ENCODE results near the gene TOR2A. TPM values are rescaled to one million over a fixed set of nuclear protein-coding genes. Genes with fewer than 3 reads are reported as not detected.

TOR2A gene
- total and polyA plus RNA-seq, 4 donors, result 5.1 to 14.6 (median 11.8) TPM

DNA sequence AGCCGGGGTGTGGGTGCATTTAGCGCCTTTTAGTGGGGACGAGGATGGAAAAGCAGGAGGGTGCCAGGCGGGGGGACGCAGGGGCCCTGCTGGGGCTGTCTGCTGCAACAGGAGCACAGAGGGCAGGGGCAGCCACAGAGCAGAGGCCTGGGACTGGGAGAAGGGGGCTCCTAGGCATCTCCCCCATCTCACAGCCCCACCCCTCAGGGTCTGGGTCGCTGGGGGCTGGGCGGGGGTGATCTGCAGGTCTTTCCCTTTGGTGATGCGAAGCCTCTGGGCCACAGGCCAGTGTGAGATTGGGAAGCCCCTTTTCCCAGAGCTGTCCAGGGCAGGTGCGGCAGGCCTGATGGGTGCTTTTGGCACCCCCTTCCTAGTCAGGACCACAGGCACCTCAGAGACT, 4.8 kb downstream of the TOR2A start:
- Histone ChIP-seq H3K27me3 (ENCODE audit: control insufficient read depth in 4 of 4, insufficient read depth in 4 of 4, low read length in 3 of 4) (no peaks in the 10 kb centered on the region), H3K36me3 (ENCODE audit: control insufficient read depth in 4 of 4, insufficient read depth in 3 of 4, low read depth in 1 of 4, low read length in 3 of 4) (peaks cover 0 to 3% (median 1%) of the 10 kb centered on the region in 4 donors), H3K9ac (ENCODE audit: low read depth in 1 of 2, low read length in 2 of 2) (no peak overlapping the region), H3K4me1 (ENCODE audit: control insufficient read depth in 4 of 4, insufficient read depth in 4 of 4, low read length in 3 of 4) (peaks cover 0 to 9% (median 7%) of the 10 kb centered on the region in 4 donors), H3K27ac (ENCODE audit: low read depth in 1 of 2, low read length in 2 of 2) (no peak overlapping the region), H3K4me3 (ENCODE audit: low read depth in 1 of 3, low read length in 3 of 3) (no peak overlapping the region), H3K9me3 (ENCODE audit: control insufficient read depth in 4 of 4, low read length in 3 of 4) (no peaks in the 10 kb centered on the region)
- 93% methylated on average over 9 of the region's 9 CpGs for WGBS
- TF ChIP-seq JUND (IDR thresholded peaks at IDR 0.05) (no peak), GABPA (IDR thresholded peaks at IDR 0.05 in 1 of 2, conservative IDR thresholded peaks at IDR 0.05 in 1 of 2) (no peak)
- TF ChIP-seq, protein P1, sequence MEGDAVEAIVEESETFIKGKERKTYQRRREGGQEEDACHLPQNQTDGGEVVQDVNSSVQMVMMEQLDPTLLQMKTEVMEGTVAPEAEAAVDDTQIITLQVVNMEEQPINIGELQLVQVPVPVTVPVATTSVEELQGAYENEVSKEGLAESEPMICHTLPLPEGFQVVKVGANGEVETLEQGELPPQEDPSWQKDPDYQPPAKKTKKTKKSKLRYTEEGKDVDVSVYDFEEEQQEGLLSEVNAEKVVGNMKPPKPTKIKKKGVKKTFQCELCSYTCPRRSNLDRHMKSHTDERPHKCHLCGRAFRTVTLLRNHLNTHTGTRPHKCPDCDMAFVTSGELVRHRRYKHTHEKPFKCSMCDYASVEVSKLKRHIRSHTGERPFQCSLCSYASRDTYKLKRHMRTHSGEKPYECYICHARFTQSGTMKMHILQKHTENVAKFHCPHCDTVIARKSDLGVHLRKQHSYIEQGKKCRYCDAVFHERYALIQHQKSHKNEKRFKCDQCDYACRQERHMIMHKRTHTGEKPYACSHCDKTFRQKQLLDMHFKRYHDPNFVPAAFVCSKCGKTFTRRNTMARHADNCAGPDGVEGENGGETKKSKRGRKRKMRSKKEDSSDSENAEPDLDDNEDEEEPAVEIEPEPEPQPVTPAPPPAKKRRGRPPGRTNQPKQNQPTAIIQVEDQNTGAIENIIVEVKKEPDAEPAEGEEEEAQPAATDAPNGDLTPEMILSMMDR (IDR thresholded peaks at IDR 0.05; ENCODE audit: low read depth, low read length, missing input control), result no peak
- TF ChIP-seq, protein P2, sequence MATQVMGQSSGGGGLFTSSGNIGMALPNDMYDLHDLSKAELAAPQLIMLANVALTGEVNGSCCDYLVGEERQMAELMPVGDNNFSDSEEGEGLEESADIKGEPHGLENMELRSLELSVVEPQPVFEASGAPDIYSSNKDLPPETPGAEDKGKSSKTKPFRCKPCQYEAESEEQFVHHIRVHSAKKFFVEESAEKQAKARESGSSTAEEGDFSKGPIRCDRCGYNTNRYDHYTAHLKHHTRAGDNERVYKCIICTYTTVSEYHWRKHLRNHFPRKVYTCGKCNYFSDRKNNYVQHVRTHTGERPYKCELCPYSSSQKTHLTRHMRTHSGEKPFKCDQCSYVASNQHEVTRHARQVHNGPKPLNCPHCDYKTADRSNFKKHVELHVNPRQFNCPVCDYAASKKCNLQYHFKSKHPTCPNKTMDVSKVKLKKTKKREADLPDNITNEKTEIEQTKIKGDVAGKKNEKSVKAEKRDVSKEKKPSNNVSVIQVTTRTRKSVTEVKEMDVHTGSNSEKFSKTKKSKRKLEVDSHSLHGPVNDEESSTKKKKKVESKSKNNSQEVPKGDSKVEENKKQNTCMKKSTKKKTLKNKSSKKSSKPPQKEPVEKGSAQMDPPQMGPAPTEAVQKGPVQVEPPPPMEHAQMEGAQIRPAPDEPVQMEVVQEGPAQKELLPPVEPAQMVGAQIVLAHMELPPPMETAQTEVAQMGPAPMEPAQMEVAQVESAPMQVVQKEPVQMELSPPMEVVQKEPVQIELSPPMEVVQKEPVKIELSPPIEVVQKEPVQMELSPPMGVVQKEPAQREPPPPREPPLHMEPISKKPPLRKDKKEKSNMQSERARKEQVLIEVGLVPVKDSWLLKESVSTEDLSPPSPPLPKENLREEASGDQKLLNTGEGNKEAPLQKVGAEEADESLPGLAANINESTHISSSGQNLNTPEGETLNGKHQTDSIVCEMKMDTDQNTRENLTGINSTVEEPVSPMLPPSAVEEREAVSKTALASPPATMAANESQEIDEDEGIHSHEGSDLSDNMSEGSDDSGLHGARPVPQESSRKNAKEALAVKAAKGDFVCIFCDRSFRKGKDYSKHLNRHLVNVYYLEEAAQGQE (IDR thresholded peaks at IDR 0.05), result no peak
- no peak for DNase-seq (ENCODE audit: low spot score)

DNA sequence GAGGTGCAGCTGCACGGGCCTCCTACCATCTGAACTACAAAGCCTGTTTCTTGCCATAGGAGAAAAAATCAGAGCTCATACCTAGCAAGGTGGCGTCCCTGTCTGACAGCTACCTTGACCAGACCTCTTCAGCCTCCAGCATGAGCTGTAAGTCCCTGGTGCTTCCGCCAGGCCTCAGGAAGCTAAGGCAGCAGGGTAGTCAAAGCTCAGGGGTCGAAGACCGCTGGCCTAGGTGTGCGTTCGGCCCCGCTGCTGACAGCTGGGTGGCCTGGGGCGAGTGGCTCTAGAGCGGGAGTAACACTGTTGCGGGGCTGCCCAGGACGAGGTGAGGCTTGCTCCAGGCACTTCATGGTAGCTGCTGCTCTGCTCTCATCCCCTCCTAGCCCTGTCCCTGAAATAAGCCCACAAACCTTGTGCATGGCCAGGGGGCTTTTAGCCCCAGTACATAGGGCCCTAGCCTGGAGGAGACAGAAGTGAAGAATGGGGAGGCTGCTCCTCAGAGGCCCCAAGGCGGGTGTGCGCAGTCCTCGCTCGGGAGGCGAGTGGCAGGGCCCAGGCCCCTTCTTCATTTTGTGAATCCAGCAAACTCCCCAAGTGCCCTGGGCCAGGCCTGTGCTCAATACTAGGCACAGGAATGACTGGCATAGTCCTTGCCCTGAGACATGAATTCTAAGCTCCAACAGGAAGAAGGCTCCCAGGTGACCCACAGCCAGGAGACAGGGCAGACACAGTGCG, 5.4 kb downstream of the TOR2A start:
- 90% methylated on average over 18 of the region's 18 CpGs for WGBS
- Histone ChIP-seq H3K36me3 (ENCODE audit: control insufficient read depth in 4 of 4, insufficient read depth in 3 of 4, low read depth in 1 of 4, low read length in 3 of 4) (peaks cover 0 to 3% (median 1%) of the 10 kb centered on the region in 4 donors), H3K27ac (ENCODE audit: low read depth in 1 of 2, low read length in 2 of 2) (no peak overlapping the region), H3K9me3 (ENCODE audit: control insufficient read depth in 4 of 4, low read length in 3 of 4) (no peaks in the 10 kb centered on the region), H3K27me3 (ENCODE audit: control insufficient read depth in 4 of 4, insufficient read depth in 4 of 4, low read length in 3 of 4) (no peaks in the 10 kb centered on the region), H3K4me1 (ENCODE audit: control insufficient read depth in 4 of 4, insufficient read depth in 4 of 4, low read length in 3 of 4) (peaks cover under 1 to 9% (median 6%) of the 10 kb centered on the region in 4 donors), H3K4me3 (ENCODE audit: low read depth in 1 of 3, low read length in 3 of 3) (no peak overlapping the region), H3K9ac (ENCODE audit: low read depth in 1 of 2, low read length in 2 of 2) (no peak overlapping the region)
- no peak for TF ChIP-seq TAF1 (conservative IDR thresholded peaks at IDR 0.05)
- TF ChIP-seq, protein P3, sequence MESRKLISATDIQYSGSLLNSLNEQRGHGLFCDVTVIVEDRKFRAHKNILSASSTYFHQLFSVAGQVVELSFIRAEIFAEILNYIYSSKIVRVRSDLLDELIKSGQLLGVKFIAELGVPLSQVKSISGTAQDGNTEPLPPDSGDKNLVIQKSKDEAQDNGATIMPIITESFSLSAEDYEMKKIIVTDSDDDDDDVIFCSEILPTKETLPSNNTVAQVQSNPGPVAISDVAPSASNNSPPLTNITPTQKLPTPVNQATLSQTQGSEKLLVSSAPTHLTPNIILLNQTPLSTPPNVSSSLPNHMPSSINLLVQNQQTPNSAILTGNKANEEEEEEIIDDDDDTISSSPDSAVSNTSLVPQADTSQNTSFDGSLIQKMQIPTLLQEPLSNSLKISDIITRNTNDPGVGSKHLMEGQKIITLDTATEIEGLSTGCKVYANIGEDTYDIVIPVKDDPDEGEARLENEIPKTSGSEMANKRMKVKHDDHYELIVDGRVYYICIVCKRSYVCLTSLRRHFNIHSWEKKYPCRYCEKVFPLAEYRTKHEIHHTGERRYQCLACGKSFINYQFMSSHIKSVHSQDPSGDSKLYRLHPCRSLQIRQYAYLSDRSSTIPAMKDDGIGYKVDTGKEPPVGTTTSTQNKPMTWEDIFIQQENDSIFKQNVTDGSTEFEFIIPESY (IDR thresholded peaks at IDR 0.05), result no peak
- no peak for TF ChIP-seq GABPA (IDR thresholded peaks at IDR 0.05 in 1 of 2, conservative IDR thresholded peaks at IDR 0.05 in 1 of 2)
- DNase-seq (ENCODE audit: low spot score), result no peak

DNA sequence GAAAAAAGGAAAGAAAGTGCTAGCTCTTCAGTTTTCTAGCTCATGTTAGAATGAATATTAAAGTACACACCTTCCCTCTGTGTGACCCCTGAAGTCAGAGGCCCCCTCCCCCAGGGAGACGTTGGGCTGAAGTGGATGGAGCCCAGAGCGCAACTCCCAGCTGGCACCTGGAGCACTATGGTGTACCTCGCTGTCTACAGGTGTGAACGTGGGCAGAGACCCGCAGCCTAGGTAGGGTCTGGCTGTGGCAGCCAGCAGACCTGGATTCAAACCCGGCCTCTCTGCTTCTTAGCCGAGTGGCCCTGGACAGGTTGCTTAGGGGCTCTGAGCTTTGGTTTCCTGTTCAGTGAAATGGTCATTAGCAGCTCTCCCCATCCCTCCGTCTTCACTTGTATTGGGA, 6.3 kb downstream of the TOR2A start:
- no peaks in the 10 kb centered on the region for H3K27me3 ChIP-seq (ENCODE audit: control insufficient read depth in 4 of 4, insufficient read depth in 4 of 4, low read length in 3 of 4)
- H3K36me3 ChIP-seq (ENCODE audit: control insufficient read depth in 4 of 4, insufficient read depth in 3 of 4, low read depth in 1 of 4, low read length in 3 of 4), result peaks cover 0 to 3% (median 1%) of the 10 kb centered on the region in 4 donors
- 93% methylated on average over 8 of the region's 8 CpGs for WGBS
- H3K27ac ChIP-seq (ENCODE audit: low read depth in 1 of 2, low read length in 2 of 2), result no peak overlapping the region
- DNase-seq (ENCODE audit: low spot score), result no peak
- peaks cover 0 to 5% (median 1%) of the 10 kb centered on the region in 4 donors for H3K4me1 ChIP-seq (ENCODE audit: control insufficient read depth in 4 of 4, insufficient read depth in 4 of 4, low read length in 3 of 4)
- no peak overlapping the region for H3K4me3 ChIP-seq (ENCODE audit: low read depth in 1 of 3, low read length in 3 of 3)
- H3K9ac ChIP-seq (ENCODE audit: low read depth in 1 of 2, low read length in 2 of 2), result no peak overlapping the region
- H3K9me3 ChIP-seq (ENCODE audit: control insufficient read depth in 4 of 4, low read length in 3 of 4), result no peaks in the 10 kb centered on the region
- no peak for TF ChIP-seq YY1 (IDR thresholded peaks at IDR 0.05)
- TF ChIP-seq TAF1 (conservative IDR thresholded peaks at IDR 0.05), result no peak
- TF ChIP-seq HNF4A (conservative IDR thresholded peaks at IDR 0.05), result no peak
- no peak for TF ChIP-seq FOXA1 (IDR thresholded peaks at IDR 0.05)
- TF ChIP-seq SP1 (IDR thresholded peaks at IDR 0.05), result no peak
- TF ChIP-seq NR2F2 (IDR thresholded peaks at IDR 0.05), result no peak
- TF ChIP-seq, protein P4, sequence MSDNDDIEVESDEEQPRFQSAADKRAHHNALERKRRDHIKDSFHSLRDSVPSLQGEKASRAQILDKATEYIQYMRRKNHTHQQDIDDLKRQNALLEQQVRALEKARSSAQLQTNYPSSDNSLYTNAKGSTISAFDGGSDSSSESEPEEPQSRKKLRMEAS (IDR thresholded peaks at IDR 0.05), result no peak
- TF ChIP-seq GABPA (IDR thresholded peaks at IDR 0.05 in 1 of 2, conservative IDR thresholded peaks at IDR 0.05 in 1 of 2), result no peak
- no peak for TF ChIP-seq FOXA2 (IDR thresholded peaks at IDR 0.05)
- no peak for TF ChIP-seq EGR1 (IDR thresholded peaks at IDR 0.05; ENCODE audit: low read depth in 2 of 2)
- TF ChIP-seq, protein P5, sequence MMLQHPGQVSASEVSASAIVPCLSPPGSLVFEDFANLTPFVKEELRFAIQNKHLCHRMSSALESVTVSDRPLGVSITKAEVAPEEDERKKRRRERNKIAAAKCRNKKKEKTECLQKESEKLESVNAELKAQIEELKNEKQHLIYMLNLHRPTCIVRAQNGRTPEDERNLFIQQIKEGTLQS (IDR thresholded peaks at IDR 0.05), result no peak
- TF ChIP-seq, protein P1 (IDR thresholded peaks at IDR 0.05; ENCODE audit: low read depth, low read length, missing input control), result no peak
- TF ChIP-seq HNF4G (IDR thresholded peaks at IDR 0.05), result no peak

Measured in liver (tissue), 9 donors.